Stomach (tissue), 9 donors: ENCODE data around the gene PTPRD. TPM values are rescaled to one million over a fixed set of nuclear protein-coding genes. Genes with fewer than 3 reads are reported as not detected.

Experiments used
- DNase-seq, 2 donors: peaks; one replicate each; pipeline versions ENCODE4 v3.0.0 to v3.0.0-alpha.2; 2013 to 2019
- H3K27ac ChIP-seq, 5 donors: fragments of 200-600 bp in 4 of 5; sonication (generic) in 4 of 5; one replicate each; pipeline ENCODE4 v1.5.1; 2013 to 2019; ENCODE audit warnings: mild to moderate bottlenecking in 1 of 5, moderate library complexity in 1 of 5
- H3K27me3 ChIP-seq, 3 donors: fragments of 200-600 bp; sonication (generic); one replicate each; pipeline ENCODE4 v1.5.1; 2017 to 2019; ENCODE audit warnings: mixed run types in 1 of 3
- H3K36me3 ChIP-seq, 4 donors: fragments of 200-600 bp; sonication (generic); 1 replicate in 3 of 4; 2 replicates in 1 of 4; pipeline ENCODE4 v1.5.1; 2016 to 2019
- H3K4me1 ChIP-seq, 4 donors: fragments of 200-600 bp; sonication (generic); one replicate each; pipeline ENCODE4 v1.5.1; 2016 to 2019
- H3K4me3 ChIP-seq, 4 donors: fragments of 200-600 bp; sonication (generic) in 3 of 4; one replicate each; pipeline ENCODE4 v1.5.1; 2016 to 2019; ENCODE audit warnings: mild to moderate bottlenecking in 1 of 4
- H3K9me3 ChIP-seq, 4 donors: fragments of 200-600 bp; sonication (generic); one replicate each; pipeline ENCODE4 v1.5.1; 2016 to 2019
- CTCF ChIP-seq, 7 experiments: fragments of 450-650 bp in 4 of 7; fragments of 200-600 bp in 3 of 7; sonication (generic) in 3 of 7; IDR thresholded peaks; one replicate each; pipeline ENCODE4 v1.5.1; 2016 to 2019; ENCODE audit warnings: antibody characterized with exemption in 7 of 7, control low read depth in 2 of 7, mild to moderate bottlenecking in 1 of 7
- EP300 ChIP-seq: sonication (generic); formaldehyde crosslinking; IDR thresholded peaks from one replicate; pipeline ENCODE4 v1.6.1; 2017; ENCODE audit warnings: antibody characterized with exemption
- POLR2A ChIP-seq, 4 donors: fragments of 450-650 bp; IDR thresholded peaks; one replicate each; pipeline ENCODE4 v1.6.1; 2016; ENCODE audit warnings: antibody characterized with exemption in 4 of 4, control low read depth in 2 of 4, mild to moderate bottlenecking in 1 of 4, moderate library complexity in 1 of 4
- POLR2AphosphoS5 ChIP-seq, 3 donors: sonication (generic); formaldehyde crosslinking; IDR thresholded peaks; one replicate each; pipeline ENCODE4 v1.6.1; 2016; ENCODE audit warnings: antibody characterized with exemption in 3 of 3
- WGBS, 5 donors: extraction: QIAGEN DNeasy Blood & Tissue Kit in 3 of 5; methylation state at CpG; one replicate each; pipeline versions ENCODE4 v1.1.5 to v1.1.7; 2013 to 2018; 5-methylcytosine and 5-hydroxymethylcytosine counted together
- intact Hi-C: fragments of 100-400 bp; cut with DNase I; formaldehyde crosslinking; loops from one replicate; pipeline ENCODE4 v1.15.1; 2023; ENCODE audit warnings: low total_unique reads
- polyA plus RNA-seq, 3 donors: library from polyadenylated mRNA; stranded (reverse); fragments of 200-250 nt; gene quantifications; one replicate each; pipeline ENCODE4 v1.2.3, GENCODE V29; 2013
- total RNA-seq, 5 donors: library from RNA; depleted of rRNA; stranded (reverse); fragments of >200 nt; gene quantifications; one replicate each; pipeline versions ENCODE4 v1.1.0 to v1.2.3, GENCODE V29; 2014 to 2016
- donor health status: healthy with polysubstance abuse.
- donor health status: Bipolar disorder and iron deficiency.
- donor health status: healthy.

PTPRD gene
- total and polyA plus RNA-seq, 8 donors: 0.12 to 53.1 (median 1.2) TPM

- Histone ChIP-seq H3K36me3 (no peaks in the 10 kb centered on the region), H3K27me3 (no peaks in the 10 kb centered on the region), H3K4me1 (no peaks in the 10 kb centered on the region), H3K9me3 (no peaks in the 10 kb centered on the region), H3K27ac (no peak overlapping the region), H3K4me3 (no peak overlapping the region)
- intact Hi-C loops: no loop called here
- WGBS, 5 donors: 71 to 88% (median 84%) methylated on average over 2 of the region's 2 CpGs
- TF ChIP-seq POLR2A (IDR thresholded peaks at IDR 0.05) (no peak), EP300 (no peak), POLR2AphosphoS5 (IDR thresholded peaks at IDR 0.05) (no peak), CTCF (IDR thresholded peaks at IDR 0.05) (no peak)
- DNase-seq: no peak
Measured at GRCh38 chr9:10104774-10105173, 508.0 kb downstream of the PTPRD start.

GRCh38 chr9:10095208-10095607 is 517.6 kb downstream of the PTPRD start:
- H3K4me3 ChIP-seq: no peak overlapping the region
- H3K36me3 ChIP-seq: no peaks in the 10 kb centered on the region
- H3K4me1 ChIP-seq: no peaks in the 10 kb centered on the region
- TF ChIP-seq EP300 (no peak), CTCF (IDR thresholded peaks at IDR 0.05) (no peak), POLR2A (IDR thresholded peaks at IDR 0.05) (no peak), POLR2AphosphoS5 (IDR thresholded peaks at IDR 0.05) (no peak)
- no peaks in the 10 kb centered on the region for H3K27me3 ChIP-seq
- no peak for DNase-seq
- H3K9me3 ChIP-seq: no peaks in the 10 kb centered on the region
- H3K27ac ChIP-seq: no peak overlapping the region
- intact Hi-C loops: no loop called here
- 80 to 90% (median 85%) methylated on average over 1 of the region's 1 CpG for WGBS, 5 donors

- intact Hi-C loops: no loop called here
Measured at GRCh38 chr9:10094563-10094962, 518.2 kb downstream of the PTPRD start.

GRCh38 chr9:10080012-10080411 is 532.8 kb downstream of the PTPRD start:
- H3K27me3 ChIP-seq: no peaks in the 10 kb centered on the region
- H3K4me3 ChIP-seq: no peak overlapping the region
- no peak for DNase-seq
- intact Hi-C loops: no loop called here
- no peaks in the 10 kb centered on the region for H3K9me3 ChIP-seq
- H3K36me3 ChIP-seq: no peaks in the 10 kb centered on the region
- no peaks in the 10 kb centered on the region for H3K4me1 ChIP-seq
- no peak for TF ChIP-seq POLR2A (IDR thresholded peaks at IDR 0.05)
- H3K27ac ChIP-seq: no peak overlapping the region

More at GRCh38 chr9:10094563-10094962, 518.2 kb downstream of the PTPRD start:
- Histone ChIP-seq H3K36me3 (no peaks in the 10 kb centered on the region), H3K27ac (no peak overlapping the region), H3K27me3 (no peaks in the 10 kb centered on the region), H3K4me1 (no peaks in the 10 kb centered on the region), H3K4me3 (no peak overlapping the region), H3K9me3 (no peaks in the 10 kb centered on the region)
- DNase-seq: no peak
- WGBS, 5 donors: 65 to 79% (median 73%) methylated on average over 3 of the region's 3 CpGs
- no peak for TF ChIP-seq POLR2A (IDR thresholded peaks at IDR 0.05)
- no peak for TF ChIP-seq POLR2AphosphoS5 (IDR thresholded peaks at IDR 0.05)
- TF ChIP-seq CTCF (IDR thresholded peaks at IDR 0.05): no peak
- TF ChIP-seq EP300: no peak

GRCh38 chr9:10079284-10079964 is 533.4 kb downstream of the PTPRD start:
- no peak overlapping the region for H3K4me3 ChIP-seq
- no peaks in the 10 kb centered on the region for H3K4me1 ChIP-seq
- H3K27me3 ChIP-seq: no peaks in the 10 kb centered on the region
- no peak for DNase-seq
- intact Hi-C loops: no loop called here
- WGBS, 5 donors: 68 to 78% (median 73%) methylated on average over 7 of the region's 7 CpGs
- no peaks in the 10 kb centered on the region for H3K36me3 ChIP-seq
- H3K27ac ChIP-seq: no peak overlapping the region
- no peaks in the 10 kb centered on the region for H3K9me3 ChIP-seq
- TF ChIP-seq CTCF (IDR thresholded peaks at IDR 0.05): no peak
- TF ChIP-seq POLR2AphosphoS5 (IDR thresholded peaks at IDR 0.05): no peak
- no peak for TF ChIP-seq POLR2A (IDR thresholded peaks at IDR 0.05)
- TF ChIP-seq EP300: no peak
